ENCODE data around the gene MCC.

Gene MCC

DNA sequence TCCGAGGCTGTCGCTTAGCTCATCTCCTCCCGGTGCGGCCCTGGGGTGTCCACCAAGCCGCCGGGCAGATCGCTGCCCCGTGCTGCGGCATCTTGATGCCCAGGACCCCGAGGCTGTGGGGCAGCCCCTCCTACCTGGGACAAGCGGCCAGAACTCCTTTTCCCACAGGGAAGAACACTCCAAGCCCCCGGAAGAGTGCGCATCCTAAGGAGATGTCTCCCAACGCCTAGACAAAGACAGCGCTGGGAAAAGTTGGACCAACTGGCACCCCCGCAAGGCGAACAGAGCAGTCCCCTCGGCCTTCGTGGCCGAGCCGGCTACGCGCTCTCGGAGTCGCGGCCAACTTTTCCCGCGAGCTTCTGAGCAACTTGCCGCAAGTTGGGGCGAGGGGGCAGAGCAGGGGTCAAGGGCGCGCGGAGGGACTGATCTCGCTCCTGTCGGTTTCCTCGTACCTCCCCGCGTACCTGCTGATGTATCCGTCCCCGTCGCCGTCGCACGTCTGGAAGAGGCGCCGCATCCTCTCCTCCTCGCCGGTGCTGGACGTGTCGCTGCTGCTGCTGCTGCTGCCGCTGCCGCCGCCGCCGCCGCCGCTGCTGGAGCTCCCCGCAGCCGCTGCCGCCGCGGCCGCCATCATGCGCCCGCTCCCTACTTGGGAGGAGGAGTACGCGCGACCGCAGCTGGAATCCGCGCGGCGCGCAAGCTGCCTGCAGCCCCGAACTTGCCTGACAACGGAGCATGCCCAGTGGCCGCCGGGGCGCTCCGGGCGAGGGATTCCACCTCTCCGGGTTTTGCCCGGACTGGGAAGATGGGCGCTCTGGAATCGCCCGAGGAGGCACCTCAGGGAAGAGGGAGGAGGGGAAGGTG lies at the start of gene MCC:
Gene MCC, minus strand, starts transcription at position 673 of the 864 bp plus-strand sequence.
- H3K27me3 Mint-ChIP-seq = peaks cover 97% of the 10 kb centered on the region
- DNase-seq (ENCODE audit: low spot score in 2 of 2) (no peak), ATAC-seq (replicated peaks; ENCODE audit: extremely low read depth, poor library complexity, severe bottlenecking) (peak; percentile 41)
- peaks cover 20% of the 10 kb centered on the region for H3K4me1 Mint-ChIP-seq
- no peaks in the 10 kb centered on the region for H3K36me3 Mint-ChIP-seq (ENCODE audit: insufficient read depth)
- peak within 1 kb of the TSS; percentile 66 for H3K4me3 Mint-ChIP-seq
- H3K9me3 Mint-ChIP-seq = peaks cover 15% of the 10 kb centered on the region
- no peak within 1 kb of the TSS for H3K27ac Mint-ChIP-seq (ENCODE audit: low read depth)

DNA sequence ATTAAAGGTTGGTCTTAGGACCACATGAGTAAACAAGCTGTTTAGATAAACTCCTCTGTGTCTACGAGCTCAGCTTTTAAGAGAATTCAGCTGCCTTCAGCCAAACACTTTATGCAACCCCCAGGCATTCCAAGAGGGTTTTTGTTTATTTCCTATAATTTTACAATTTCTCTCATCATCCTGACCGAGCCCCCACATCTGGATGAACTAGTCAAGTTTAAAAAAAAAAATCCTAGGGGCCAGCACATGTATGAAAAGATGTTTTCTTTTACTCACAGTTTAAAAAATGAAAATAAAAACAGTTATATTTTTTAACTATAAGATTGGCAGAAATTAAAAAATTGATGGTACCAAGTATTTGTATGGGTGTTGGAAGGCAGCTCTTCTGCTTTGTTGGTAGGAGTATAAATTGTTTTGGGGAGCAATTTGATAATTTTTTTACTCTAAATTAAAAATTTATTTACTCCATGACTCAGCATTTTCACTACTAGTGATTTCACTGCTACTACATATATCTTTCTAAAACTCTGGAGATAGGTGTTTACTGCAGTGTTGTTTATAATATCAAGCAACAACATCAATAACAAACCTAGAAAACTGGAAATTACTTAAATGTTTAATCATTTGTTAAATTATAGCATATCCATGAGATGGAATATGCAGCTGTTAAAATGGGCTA lies 43.4 kb upstream of the MCC start:
- Mint-ChIP-seq H3K27me3 (no peaks in the 10 kb centered on the region), H3K36me3 (ENCODE audit: insufficient read depth) (peaks cover 18% of the 10 kb centered on the region), H3K9me3 (no peaks in the 10 kb centered on the region), H3K4me1 (peaks cover 4% of the 10 kb centered on the region), H3K27ac (ENCODE audit: low read depth) (no peak overlapping the region), H3K4me3 (no peak overlapping the region)
- DNase-seq (ENCODE audit: low spot score in 2 of 2) (no peak), ATAC-seq (replicated peaks; ENCODE audit: extremely low read depth, poor library complexity, severe bottlenecking) (no peak)

DNA sequence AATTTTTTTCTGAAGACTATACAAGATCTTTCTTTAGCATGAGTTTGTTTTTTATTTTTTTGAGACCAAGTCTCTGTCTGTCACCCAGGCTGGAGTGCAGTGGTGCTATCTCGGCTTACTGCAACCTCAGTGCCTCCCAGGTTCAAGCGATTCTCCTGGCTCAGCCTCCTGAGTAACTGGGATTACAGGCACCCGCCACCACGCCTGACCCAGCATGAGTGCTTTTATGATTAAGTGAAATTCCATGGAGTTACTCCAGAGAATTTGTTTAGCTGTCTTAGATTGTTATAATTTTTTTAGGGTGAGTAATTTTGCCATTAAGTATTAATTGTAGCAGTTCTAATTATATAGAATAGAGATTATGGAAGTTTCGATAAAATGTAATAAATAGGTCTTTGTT lies 39.5 kb upstream of the MCC start:
- ATAC-seq (replicated peaks; ENCODE audit: extremely low read depth, poor library complexity, severe bottlenecking) (no peak), DNase-seq (ENCODE audit: low spot score in 2 of 2) (no peak)
- H3K9me3 Mint-ChIP-seq = no peaks in the 10 kb centered on the region
- H3K4me3 Mint-ChIP-seq = no peak overlapping the region
- H3K36me3 Mint-ChIP-seq (ENCODE audit: insufficient read depth) = peaks cover 11% of the 10 kb centered on the region
- H3K27me3 Mint-ChIP-seq = no peaks in the 10 kb centered on the region
- no peak overlapping the region for H3K27ac Mint-ChIP-seq (ENCODE audit: low read depth)
- H3K4me1 Mint-ChIP-seq = peaks cover 17% of the 10 kb centered on the region

DNA sequence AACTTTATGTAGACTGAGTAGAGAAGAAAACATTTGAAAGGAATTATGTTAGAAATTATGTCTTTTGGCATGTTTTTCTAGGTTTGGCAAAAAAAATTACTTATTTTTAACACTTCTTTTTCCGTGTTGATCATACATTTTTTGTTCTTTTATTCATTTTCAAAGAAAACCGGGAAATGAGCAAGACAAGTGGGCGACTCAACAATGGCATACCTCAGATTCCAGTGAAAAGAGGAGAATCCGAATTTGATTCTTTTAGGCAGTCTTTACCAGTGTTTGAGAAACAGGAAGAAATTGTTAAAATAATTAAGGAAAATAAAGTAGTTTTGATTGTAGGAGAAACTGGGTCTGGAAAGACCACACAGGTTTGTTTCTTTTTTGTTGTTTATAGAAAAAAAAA lies 38.2 kb upstream of the MCC start:
- H3K36me3 Mint-ChIP-seq (ENCODE audit: insufficient read depth) = peaks cover 10% of the 10 kb centered on the region
- ATAC-seq (replicated peaks; ENCODE audit: extremely low read depth, poor library complexity, severe bottlenecking) = no peak
- H3K27me3 Mint-ChIP-seq = no peaks in the 10 kb centered on the region
- no peak overlapping the region for H3K4me3 Mint-ChIP-seq
- no peak overlapping the region for H3K27ac Mint-ChIP-seq (ENCODE audit: low read depth)
- peaks cover 22% of the 10 kb centered on the region for H3K4me1 Mint-ChIP-seq
- no peak for DNase-seq (ENCODE audit: low spot score in 2 of 2)
- no peaks in the 10 kb centered on the region for H3K9me3 Mint-ChIP-seq

DNA sequence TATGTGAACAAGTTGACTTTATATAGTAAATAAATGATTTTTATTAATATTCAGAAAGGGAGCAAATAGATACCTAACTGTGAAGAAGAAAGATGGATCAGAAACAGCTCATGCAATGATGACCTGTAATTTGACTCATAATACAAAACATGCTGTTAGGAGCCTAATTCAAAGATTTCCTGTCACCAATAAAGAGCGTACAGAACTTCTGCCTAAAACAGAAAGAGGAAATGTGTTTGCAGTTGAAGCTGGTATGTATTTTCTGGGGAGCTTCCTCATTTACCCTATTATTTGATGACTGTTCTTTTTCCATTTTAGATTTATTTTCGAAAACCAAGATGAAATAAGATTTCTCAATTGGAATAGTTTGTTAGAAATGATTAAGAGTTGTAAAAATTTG lies 36.7 kb upstream of the MCC start:
- H3K4me3 Mint-ChIP-seq = no peak overlapping the region
- peaks cover 25% of the 10 kb centered on the region for H3K4me1 Mint-ChIP-seq
- DNase-seq (ENCODE audit: low spot score in 2 of 2) = no peak
- H3K27ac Mint-ChIP-seq (ENCODE audit: low read depth) = no peak overlapping the region
- no peaks in the 10 kb centered on the region for H3K9me3 Mint-ChIP-seq
- no peaks in the 10 kb centered on the region for H3K27me3 Mint-ChIP-seq
- peaks cover 9% of the 10 kb centered on the region for H3K36me3 Mint-ChIP-seq (ENCODE audit: insufficient read depth)
- no peak for ATAC-seq (replicated peaks; ENCODE audit: extremely low read depth, poor library complexity, severe bottlenecking)

DNA sequence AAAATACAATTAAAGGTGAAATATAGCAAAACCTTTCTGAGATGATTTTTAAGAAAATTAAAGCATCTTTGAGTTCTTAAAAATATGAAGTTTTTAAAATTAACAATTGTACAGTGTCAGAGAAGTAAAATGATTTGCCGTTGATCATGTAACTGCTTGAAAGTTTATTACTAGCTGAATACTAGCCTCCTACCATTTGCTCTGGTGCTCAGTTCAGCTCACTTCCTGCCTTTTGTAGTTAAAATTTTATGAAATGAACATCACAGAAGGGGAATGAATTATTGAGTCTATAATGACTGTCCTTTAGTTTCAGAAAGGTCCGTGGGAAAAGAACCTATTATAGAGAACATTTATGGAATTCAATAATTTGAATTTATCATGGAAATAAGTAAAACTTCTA lies 34.9 kb upstream of the MCC start:
- no peak for ATAC-seq (replicated peaks; ENCODE audit: extremely low read depth, poor library complexity, severe bottlenecking)
- no peak overlapping the region for H3K4me3 Mint-ChIP-seq
- peaks cover 28% of the 10 kb centered on the region for H3K4me1 Mint-ChIP-seq
- H3K9me3 Mint-ChIP-seq = no peaks in the 10 kb centered on the region
- no peaks in the 10 kb centered on the region for H3K27me3 Mint-ChIP-seq
- DNase-seq (ENCODE audit: low spot score in 2 of 2) = no peak
- peak overlapping the region; percentile 35 for H3K27ac Mint-ChIP-seq (ENCODE audit: low read depth)
- peaks cover 7% of the 10 kb centered on the region for H3K36me3 Mint-ChIP-seq (ENCODE audit: insufficient read depth)

DNA sequence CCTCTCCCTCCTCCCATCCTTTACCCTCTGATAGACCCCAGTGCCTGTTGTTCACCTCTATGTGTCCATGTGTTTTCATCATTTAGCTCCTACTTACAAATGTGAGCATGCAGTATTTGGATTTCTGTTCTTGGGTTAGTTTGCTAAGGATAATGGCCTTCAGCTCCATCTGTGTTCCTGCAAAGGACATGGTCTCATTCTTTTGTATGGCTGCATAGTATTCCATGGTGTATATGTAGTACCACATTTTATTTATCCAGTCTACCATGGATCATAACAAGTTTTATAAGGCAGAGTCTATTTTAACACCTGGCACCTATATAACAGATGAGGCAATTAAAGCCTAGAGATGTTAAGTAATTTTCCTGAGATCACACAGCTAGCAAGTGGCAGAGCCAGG lies 32.6 kb upstream of the MCC start:
- Mint-ChIP-seq H3K4me3 (no peak overlapping the region), H3K36me3 (ENCODE audit: insufficient read depth) (peaks cover 5% of the 10 kb centered on the region), H3K27ac (ENCODE audit: low read depth) (no peak overlapping the region), H3K27me3 (no peaks in the 10 kb centered on the region), H3K4me1 (peaks cover 36% of the 10 kb centered on the region), H3K9me3 (no peaks in the 10 kb centered on the region)
- no peak for ATAC-seq (replicated peaks; ENCODE audit: extremely low read depth, poor library complexity, severe bottlenecking)
- no peak for DNase-seq (ENCODE audit: low spot score in 2 of 2)

DNA sequence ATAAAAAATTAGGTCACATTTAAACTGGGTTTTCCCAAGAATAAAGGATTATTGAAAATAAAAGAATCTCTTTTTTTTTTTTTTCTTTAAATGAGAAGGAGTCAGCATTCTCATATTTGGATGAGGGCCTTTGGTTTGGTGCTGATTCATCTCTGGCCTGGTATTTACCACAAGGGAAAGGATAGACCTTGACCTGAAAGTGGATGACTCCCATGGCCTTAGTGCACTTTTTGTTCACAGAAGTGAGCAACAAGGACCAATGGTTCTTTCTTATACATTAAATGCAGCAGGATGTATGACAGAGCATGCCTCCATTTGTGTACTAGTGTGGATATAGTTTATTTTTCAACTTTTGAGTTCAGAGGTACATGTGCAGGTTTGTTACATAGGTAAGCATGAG lies 32.2 kb upstream of the MCC start:
- Mint-ChIP-seq H3K27ac (ENCODE audit: low read depth) (no peak overlapping the region), H3K36me3 (ENCODE audit: insufficient read depth) (peaks cover 5% of the 10 kb centered on the region), H3K4me1 (peaks cover 41% of the 10 kb centered on the region), H3K4me3 (no peak overlapping the region), H3K9me3 (no peaks in the 10 kb centered on the region), H3K27me3 (no peaks in the 10 kb centered on the region)
- no peak for ATAC-seq (replicated peaks; ENCODE audit: extremely low read depth, poor library complexity, severe bottlenecking)
- no peak for DNase-seq (ENCODE audit: low spot score in 2 of 2)

DNA sequence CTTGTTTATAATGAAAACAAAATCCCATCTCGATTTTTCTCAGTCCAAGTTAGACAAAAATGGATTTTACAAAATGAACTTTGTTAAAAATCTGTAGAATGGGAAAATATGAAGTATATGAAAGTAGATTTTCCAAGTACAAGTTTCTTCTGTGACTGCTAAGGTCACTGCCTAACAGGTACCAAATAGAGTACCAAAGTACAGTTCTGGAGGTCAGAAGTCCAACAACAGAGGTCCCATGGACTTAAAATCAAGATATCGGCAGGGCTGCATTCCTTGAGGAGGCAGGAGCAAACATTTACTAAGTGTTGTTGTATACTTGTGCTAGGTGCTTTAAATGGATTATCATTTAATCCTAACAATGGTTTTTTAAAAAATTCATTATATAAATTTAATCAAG lies 31.2 kb upstream of the MCC start:
- Mint-ChIP-seq H3K9me3 (no peaks in the 10 kb centered on the region), H3K4me3 (no peak overlapping the region), H3K36me3 (ENCODE audit: insufficient read depth) (peaks cover 5% of the 10 kb centered on the region), H3K27me3 (no peaks in the 10 kb centered on the region), H3K4me1 (peaks cover 43% of the 10 kb centered on the region), H3K27ac (ENCODE audit: low read depth) (peak overlapping the region; percentile 56)
- ATAC-seq (replicated peaks; ENCODE audit: extremely low read depth, poor library complexity, severe bottlenecking) (no peak), DNase-seq (ENCODE audit: low spot score in 2 of 2) (no peak)

DNA sequence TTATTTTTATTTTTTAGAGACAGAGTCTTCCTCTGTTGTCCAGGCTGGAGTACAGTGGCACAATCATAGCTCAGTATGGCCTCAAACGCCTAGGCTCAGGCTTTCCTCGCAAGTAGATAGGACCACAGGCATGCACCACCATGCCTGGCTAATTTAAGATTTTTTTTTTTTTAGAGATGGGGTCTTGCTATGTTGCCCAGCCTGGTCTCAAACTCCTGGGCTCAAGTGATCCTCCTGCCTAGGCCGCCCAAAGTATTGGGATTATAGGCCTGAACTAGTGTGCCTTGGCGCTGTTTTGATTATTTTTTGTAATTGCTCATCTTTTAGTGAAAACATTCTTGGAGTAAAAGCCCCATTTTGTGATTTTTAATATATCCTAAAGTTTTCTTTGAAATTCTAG lies 30.6 kb upstream of the MCC start:
- Mint-ChIP-seq H3K27ac (ENCODE audit: low read depth) (no peak overlapping the region), H3K9me3 (no peaks in the 10 kb centered on the region), H3K36me3 (ENCODE audit: insufficient read depth) (peaks cover 8% of the 10 kb centered on the region), H3K27me3 (no peaks in the 10 kb centered on the region), H3K4me1 (peaks cover 47% of the 10 kb centered on the region), H3K4me3 (no peak overlapping the region)
- DNase-seq (ENCODE audit: low spot score in 2 of 2) (no peak), ATAC-seq (replicated peaks; ENCODE audit: extremely low read depth, poor library complexity, severe bottlenecking) (no peak)

DNA sequence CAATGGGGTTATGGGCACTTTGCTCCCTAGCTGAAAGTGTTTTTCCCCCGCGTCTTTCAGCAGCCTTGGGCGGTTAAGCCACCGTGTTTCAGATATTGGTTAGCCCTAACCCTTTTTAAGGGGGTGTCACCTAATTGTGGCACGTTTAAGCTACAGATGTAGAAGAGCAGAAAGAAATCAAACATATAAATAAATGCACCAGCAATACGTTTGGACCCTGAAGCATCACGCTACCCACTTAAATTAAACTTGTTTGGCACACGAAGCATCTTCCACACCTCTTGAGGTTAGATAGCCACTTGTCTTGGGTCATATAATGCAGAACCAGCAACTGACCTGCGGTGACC lies 26.0 kb upstream of the MCC start:
- Mint-ChIP-seq H3K4me1 (peaks cover 34% of the 10 kb centered on the region), H3K9me3 (no peaks in the 10 kb centered on the region), H3K4me3 (peak overlapping the region; percentile 91), H3K27me3 (peaks cover 16% of the 10 kb centered on the region), H3K36me3 (ENCODE audit: insufficient read depth) (peaks cover 12% of the 10 kb centered on the region), H3K27ac (ENCODE audit: low read depth) (peak overlapping the region; percentile 92)
- ATAC-seq (replicated peaks; ENCODE audit: extremely low read depth, poor library complexity, severe bottlenecking) (no peak), DNase-seq (ENCODE audit: low spot score in 2 of 2) (no peak)

DNA sequence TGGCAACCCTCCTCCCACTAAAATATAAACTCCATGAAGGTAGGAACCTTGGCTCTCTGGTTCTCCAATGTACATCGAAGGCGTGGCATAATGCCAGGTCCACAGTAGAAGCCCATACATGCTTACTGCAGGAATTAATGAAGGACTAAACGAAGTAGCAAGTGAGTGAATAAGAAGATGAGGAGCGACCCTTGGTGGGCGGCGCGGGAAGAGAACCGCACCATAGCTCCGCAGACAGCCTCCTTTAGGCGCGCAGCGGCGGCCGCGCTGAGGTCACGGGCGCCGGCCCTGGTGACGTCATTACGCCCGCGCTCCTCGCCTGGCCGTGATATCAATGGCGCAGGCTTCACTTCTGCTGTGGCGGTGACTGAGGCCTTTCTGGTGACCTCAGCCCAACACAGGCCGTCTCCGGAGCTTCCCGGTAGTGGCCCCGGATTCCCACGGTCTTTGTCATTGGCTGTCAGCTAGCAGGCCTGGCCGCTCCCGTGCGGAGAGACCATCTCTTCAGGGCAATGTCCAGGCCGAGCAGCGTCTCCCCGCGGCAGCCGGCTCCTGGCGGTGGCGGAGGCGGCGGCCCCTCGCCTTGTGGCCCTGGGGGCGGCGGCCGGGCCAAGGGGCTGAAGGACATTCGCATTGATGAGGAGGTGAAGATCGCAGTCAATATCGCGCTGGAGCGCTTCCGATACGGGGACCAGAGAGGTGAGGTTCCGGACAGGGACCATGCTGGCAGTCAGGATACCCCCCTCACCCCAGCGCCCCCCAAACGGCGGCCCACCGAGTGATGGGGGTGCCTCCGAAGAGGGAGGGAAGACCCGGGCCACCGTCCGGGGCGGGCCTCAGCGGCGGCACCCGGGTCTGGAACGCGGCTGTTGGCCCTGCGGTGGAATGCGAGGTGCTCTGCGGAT lies 25.4 kb upstream of the MCC start, which contains the start of gene YTHDC2:
Gene YTHDC2, plus strand, starts transcription at position 311 of the 905 bp plus-strand sequence. Its CDS starts 202 bp downstream, at position 513.
- ATAC-seq (replicated peaks; ENCODE audit: extremely low read depth, poor library complexity, severe bottlenecking) (peak; percentile 96), DNase-seq (ENCODE audit: low spot score in 2 of 2) (peak; percentile 77 to 85)
- peak within 1 kb of the TSS; percentile 92 for H3K27ac Mint-ChIP-seq (ENCODE audit: low read depth)
- H3K9me3 Mint-ChIP-seq = no peaks in the 10 kb centered on the region
- H3K4me3 Mint-ChIP-seq = peak within 1 kb of the TSS; percentile 91
- H3K36me3 Mint-ChIP-seq (ENCODE audit: insufficient read depth) = peaks cover 12% of the 10 kb centered on the region
- H3K4me1 Mint-ChIP-seq = peaks cover 33% of the 10 kb centered on the region
- peaks cover 23% of the 10 kb centered on the region for H3K27me3 Mint-ChIP-seq

All from central memory CD8-positive, alpha-beta T cell (primary cell).